ENCODE results near the gene SHANK2.

The SHANK2 gene

DNA sequence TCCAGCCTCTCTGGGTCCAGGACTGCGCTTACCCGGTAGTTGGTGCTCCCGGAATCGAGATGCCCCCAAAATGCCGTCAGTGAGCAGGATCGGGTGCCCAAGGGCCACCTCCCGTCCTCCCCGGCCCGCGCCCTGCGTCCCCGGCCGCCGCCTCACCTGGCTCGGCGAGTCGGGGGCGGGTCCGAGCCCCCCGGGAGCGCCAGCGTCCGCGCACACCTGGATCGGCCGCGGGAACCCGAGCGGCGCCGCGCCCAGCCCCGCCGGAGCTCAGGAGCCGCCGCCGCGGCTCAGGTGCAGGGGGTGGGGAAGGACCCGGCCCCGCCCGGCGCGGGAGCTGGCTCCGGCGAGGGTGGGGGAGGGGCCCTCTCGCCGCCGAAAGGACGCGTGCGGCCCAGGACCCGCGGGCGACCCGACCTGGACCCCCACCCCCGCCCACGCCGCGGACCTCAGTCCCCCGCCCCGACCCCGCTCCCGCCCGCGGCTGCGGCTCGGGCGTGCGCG, at the start of gene SHANK2:
Gene SHANK2 (minus strand): TSS at position 309 of the 501 bp plus-strand sequence. CDS start 105,251 bp downstream, outside the sequence.
- DNase-seq (ENCODE audit: low spot score), result peak; percentile 15

- no peak for DNase-seq (ENCODE audit: low spot score)
Observed at GRCh38 chr11:71301858-71302533, 49.6 kb upstream of the SHANK2 start.

DNA sequence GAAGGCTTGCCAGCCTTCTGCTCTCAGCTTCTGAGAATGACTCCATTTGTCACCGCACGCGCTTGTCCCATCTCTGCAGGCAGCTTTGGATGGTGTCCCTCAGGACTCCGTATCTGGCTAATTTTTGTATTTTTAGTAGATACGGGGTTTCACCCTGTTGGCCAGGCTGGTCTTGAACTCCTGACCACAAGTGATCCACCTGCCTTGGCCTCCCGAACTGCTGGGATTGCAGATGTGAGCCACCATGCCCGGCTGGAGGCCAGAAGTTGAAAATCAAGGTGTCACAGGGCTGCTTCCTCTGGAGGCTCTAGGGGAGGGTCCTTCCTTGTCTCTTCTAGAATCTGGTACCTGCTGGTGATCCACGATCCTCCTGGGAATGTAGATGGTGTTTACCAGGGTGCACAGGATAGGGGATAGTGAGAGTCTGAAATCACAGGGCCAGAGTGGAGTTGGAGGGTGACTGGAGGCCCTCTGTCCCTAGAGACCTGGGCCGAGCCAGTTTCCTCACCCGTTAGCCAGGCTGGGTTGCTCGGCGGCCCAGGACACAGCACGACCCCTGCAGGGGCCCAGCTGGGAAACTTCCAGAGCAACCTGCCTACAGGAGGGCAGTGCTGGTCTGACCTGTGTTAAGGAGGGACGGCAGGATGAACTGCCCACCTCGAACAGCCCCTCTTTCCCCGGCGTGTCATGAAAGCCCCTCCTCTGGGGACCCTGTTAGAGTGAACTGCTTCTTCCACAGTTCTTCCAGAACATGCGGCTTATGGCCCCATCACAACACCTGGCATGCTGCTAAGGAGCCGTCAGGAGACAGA, 48.9 kb upstream of the SHANK2 start:
- DNase-seq (ENCODE audit: low spot score), result no peak

- DNase-seq (ENCODE audit: low spot score), result no peak
Observed at GRCh38 chr11:71300187-71300586, 47.8 kb upstream of the SHANK2 start.

DNA sequence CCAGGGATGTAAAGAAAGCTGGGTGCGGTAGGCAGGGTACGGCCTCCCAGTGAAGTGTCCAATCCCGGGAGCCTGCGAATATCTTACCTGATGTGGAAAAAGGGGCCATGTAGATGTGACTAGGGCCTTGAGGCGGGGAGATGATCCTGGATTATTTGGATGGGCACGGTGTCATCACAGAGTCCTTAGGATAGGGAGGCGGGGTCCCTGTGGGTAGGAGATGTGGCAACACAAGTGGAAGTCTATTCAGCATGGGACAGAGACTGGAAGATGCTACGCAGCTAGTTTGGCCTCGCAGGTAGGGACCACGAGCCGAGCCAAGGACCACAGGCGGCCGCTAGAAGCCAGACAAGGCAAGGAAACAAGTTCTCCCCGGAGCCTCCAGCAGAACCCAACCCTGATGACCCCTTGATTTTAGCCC, 46.4 kb upstream of the SHANK2 start:
- no peak for DNase-seq (ENCODE audit: low spot score)

GRCh38 chr11:71298016-71298550, 45.7 kb upstream of the SHANK2 start:
- DNase-seq (ENCODE audit: low spot score), result no peak

- no peak for DNase-seq (ENCODE audit: low spot score)
Observed at GRCh38 chr11:71294846-71295600, 42.6 kb upstream of the SHANK2 start.

DNA sequence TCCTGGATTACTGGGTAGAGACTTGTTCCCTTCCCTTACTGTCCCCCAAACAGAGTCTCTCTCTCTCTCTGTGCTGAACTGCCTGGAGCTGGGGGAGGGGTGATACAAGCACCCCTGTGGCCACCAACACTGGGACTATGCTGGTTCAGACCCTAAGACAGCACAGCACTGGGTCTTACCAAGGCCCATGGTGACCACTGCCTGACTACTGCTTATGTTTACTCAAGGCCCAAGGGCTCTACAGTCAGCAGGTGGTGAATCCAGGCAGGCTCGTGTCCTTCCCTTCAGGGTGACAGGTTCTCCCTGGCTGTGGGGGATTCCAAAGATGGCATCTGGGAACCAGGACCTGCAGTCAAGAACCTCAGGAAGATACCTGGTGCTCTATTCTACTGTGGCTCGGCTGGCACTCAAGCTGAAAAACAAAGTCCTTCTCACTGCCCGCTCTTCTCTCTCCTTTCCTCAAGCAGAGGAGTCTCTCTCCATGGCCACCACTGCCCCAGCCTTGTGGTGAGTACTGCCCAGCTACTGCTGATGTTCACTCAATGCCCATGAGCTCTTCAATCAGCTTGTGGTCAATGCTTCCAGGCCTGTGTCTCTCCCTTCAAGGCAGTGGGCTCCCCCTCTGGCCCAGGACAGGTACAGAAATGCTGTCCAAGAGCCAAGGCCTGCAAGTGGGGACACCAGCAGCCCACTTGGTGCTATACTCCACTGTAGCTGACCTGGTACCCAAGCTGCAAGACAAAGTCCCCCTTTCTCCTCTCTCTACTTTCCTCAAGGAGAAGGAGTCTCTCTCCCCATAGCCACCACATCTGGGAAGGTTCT, 41.8 kb upstream of the SHANK2 start:
- no peak for DNase-seq (ENCODE audit: low spot score)

- DNase-seq (ENCODE audit: low spot score), result peak; percentile 15
Observed at GRCh38 chr11:71286701-71287643, 34.6 kb upstream of the SHANK2 start.

DNA sequence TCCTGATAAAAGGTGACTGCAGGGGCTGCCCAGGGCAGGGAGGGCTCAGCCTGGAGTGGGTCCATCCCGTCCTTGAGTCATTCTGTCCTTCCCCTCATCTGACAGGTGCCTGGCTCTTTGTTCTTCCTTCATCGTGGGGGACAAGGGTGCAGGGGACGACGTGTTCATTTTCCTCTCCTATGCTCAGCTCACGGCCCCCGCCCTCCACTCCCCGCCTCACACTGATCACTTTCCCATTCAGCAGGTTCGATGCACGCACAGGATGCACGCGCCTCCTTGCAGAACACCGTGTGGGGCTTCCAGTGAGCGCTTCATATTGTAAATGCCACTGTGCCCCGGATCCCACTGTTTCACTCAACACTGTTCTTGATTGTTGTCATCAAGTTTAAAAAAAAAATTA, 32.7 kb upstream of the SHANK2 start:
- DNase-seq (ENCODE audit: low spot score), result no peak

DNA sequence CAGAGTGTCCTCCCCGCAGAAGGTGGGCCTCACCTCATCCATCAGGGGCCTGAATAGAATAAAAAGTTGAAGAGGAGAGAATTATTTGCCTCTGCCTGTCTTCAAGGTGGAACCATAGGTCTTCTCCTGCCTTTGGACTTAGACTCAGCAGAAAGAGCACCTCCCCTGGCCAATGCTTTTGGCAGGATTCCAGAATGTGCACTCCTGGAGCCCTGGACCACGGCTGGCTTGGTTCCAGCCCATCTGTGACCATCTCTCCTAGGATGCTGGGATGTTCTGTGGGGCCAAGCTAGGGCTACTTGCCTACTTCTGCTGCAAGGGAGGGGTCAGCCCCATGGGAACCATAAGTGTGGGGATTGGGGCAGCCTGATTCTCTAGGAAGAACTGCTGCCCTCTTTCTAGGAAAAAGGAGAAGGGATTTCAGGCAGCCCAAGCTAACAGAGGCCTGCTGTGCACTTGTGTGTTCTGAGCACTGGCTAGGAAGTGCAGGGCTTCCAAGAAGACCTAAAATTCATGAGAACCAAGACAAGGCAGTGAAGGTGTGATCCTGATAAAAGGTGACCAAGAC, 32.2 kb upstream of the SHANK2 start:
- no peak for DNase-seq (ENCODE audit: low spot score)

DNA sequence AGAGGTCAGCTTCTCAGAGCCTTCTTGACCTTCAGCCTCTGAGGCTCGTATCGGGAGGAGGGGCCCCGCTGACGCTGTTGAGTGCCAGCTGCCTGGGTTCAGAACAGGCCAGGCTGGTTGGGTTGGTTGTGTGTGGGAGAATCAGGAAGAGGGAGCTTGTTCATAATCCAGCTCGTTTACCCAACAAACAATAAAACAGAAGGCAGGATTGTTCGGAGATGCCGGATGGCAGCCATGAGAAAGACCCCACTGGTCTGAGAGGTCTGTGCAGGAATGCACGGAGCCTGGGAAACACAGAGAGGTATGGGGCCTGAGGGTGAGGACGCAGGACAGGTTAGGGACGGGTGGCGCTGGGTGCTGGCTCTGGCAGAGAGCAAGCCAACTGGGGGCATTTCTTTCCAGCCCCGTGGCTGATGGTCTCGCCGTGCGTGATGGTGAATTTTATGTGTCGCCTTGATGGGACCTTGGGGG, 31.6 kb upstream of the SHANK2 start:
- peak; percentile 37 for DNase-seq (ENCODE audit: low spot score)

GRCh38 chr11:71282581-71283351, 30.4 kb upstream of the SHANK2 start:
- no peak for DNase-seq (ENCODE audit: low spot score)

- DNase-seq (ENCODE audit: low spot score), result no peak
Observed at GRCh38 chr11:71281831-71282230, 29.5 kb upstream of the SHANK2 start.

DNA sequence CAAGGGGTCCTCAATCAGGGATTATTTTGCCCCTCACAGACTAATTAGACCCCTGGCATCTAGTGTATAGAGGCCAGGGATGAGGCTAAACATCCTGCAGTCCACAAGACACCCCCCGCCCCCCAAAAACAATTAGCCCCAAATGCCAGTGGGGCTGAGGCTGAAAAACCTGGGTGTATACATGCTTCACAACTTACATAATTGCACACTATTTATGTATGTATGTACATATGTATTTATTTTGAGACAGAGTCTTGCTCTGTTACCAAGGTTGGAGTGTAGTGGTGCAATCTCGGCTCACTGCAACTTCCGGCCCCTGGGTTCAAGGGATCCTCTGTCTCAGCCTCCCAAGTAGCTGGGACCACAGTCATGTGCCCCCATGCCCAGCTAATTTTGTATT, 28.8 kb upstream of the SHANK2 start:
- DNase-seq (ENCODE audit: low spot score), result no peak

GRCh38 chr11:71279916-71280645, 27.7 kb upstream of the SHANK2 start:
- DNase-seq (ENCODE audit: low spot score), result no peak

- no peak for DNase-seq (ENCODE audit: low spot score)
Observed at GRCh38 chr11:71272161-71272560, 19.8 kb upstream of the SHANK2 start.

Measured in LoVo (cell line).